ENCODE measurements around the gene ARPC2.

GRCh38 chr2:218221000-218221399 is 4.0 kb downstream of the ARPC2 start:
- TF ChIP-seq CTCF (IDR thresholded peaks at IDR 0.05) (no peak), EP300 (IDR thresholded peaks at IDR 0.05) (no peak)

Measured in gastroesophageal sphincter (tissue), 3 donors.